Fibroblast of pulmonary artery (primary cell): ENCODE measurements around the gene TCTN3.

Source experiments
- DNase-seq: peaks from one replicate; pipeline ENCODE4 v3.0.0-alpha.2; 2010; ENCODE audit warnings: low read depth
- H3K4me3 ChIP-seq: replicated peaks from 2 replicates; pipeline ENCODE4 v1.5.1; 2011; ENCODE audit warnings: low read depth, mild to moderate bottlenecking, control low read depth, low read length, moderate library complexity
- TF ChIP-seq, protein P1 (sequence below): IDR thresholded peaks from 2 replicates; pipeline ENCODE4 v1.5.1; 2011; ENCODE audit warnings: mild to moderate bottlenecking, control low read depth, low read length, inconsistent platforms; ENCODE audit errors: missing control alignments

TCTN3 gene

GRCh38 chr10:95653895-95654294 lies 39.8 kb downstream of the TCTN3 start:
- H3K4me3 ChIP-seq: no peak overlapping the region
- TF ChIP-seq, protein P1, sequence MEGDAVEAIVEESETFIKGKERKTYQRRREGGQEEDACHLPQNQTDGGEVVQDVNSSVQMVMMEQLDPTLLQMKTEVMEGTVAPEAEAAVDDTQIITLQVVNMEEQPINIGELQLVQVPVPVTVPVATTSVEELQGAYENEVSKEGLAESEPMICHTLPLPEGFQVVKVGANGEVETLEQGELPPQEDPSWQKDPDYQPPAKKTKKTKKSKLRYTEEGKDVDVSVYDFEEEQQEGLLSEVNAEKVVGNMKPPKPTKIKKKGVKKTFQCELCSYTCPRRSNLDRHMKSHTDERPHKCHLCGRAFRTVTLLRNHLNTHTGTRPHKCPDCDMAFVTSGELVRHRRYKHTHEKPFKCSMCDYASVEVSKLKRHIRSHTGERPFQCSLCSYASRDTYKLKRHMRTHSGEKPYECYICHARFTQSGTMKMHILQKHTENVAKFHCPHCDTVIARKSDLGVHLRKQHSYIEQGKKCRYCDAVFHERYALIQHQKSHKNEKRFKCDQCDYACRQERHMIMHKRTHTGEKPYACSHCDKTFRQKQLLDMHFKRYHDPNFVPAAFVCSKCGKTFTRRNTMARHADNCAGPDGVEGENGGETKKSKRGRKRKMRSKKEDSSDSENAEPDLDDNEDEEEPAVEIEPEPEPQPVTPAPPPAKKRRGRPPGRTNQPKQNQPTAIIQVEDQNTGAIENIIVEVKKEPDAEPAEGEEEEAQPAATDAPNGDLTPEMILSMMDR: no peak
- no peak for DNase-seq

DNA sequence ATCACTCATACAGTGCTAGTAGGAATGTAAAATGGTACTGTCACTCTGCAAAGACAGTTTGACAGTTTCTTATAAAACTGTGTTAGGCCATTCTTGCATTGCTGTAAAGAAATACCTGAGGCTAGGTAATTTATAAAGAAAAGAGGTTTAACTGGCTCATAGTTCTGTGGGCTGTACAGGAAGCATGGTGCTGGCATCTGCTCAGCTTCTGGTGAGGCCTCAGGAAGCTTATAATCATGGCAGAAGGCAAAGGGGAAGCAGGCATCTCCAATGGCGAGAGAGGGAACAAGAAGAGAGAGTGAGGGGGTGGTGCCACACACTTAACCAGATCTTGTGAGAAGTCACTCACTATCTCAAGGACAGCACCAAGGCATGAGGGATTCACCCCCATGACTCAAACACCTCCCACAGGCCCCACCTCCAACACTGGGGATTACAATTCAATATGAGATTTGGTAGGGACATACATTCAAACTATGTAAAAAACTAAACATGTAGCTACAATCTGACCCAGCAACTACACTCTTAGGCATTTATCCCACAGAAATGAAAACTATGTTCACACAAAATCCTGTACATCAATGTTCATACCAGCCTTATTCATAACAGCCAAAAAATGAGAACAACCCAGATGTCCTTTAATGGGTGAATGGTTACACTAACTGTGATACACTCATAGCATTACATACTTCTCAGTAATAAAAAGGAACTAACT lies 42.2 kb downstream of the TCTN3 start:
- TF ChIP-seq, protein P1: no peak
- DNase-seq: no peak
- no peak overlapping the region for H3K4me3 ChIP-seq

DNA sequence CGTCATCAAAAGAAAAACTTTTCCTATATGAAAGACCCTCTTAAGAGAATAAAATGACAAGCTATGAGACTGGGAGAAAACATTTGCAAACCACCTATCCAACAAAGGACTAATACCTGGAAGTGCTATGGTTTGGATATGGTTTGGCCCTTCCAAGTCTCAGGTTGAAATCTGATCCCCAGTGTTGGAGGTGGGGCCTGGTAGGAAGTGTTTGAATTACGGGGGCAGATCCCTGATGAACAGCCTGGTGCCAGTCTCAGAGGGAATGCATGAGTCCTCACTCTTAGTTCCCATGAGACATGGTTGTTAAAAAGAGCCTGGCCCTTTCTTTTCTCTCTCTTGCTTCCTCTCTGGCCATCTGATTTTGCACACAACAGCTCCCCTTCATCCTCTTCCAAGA lies 43.5 kb downstream of the TCTN3 start:
- TF ChIP-seq, protein P1: no peak
- DNase-seq: no peak
- H3K4me3 ChIP-seq: no peak overlapping the region

DNA sequence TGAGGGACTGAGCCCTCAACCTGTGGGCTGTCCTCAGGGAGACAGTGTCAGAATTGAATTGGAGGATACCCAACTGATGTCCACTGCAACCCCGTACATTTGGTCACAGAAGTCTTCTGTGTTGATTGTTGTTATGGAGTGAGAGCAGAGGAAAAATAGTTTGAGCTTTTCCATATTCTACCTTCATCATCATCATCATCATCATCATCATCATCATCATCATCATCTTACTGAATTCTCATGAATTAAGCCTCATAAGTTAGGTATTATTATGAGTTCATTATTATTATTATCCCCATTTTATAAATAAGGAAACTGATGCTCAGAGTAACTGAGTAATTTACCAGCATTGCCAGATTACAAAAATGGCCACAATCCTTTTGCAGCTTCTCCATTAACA lies 45.6 kb downstream of the TCTN3 start:
- H3K4me3 ChIP-seq: no peak overlapping the region
- TF ChIP-seq, protein P1: no peak
- DNase-seq: no peak

DNA sequence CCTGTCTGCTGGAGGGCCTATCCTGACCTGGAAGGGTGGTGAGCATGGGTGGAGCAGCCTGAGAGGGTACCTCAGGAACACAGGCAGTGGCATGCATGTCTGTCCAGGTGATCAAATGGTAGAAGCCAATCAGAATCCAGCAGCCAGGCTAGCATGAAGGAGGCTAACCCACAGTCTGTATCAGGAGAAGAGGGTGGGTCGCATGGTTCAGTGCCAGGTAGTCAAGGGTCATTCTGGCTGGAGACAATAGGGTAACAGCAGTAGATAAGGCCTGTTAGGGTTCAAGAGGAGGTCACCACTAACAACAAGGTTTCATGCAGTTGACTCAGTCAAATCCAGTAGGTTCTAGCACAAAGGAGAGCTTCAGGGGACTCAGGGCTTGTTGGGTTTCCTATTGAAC lies 47.6 kb downstream of the TCTN3 start:
- TF ChIP-seq, protein P1: no peak
- no peak overlapping the region for H3K4me3 ChIP-seq
- no peak for DNase-seq

DNA sequence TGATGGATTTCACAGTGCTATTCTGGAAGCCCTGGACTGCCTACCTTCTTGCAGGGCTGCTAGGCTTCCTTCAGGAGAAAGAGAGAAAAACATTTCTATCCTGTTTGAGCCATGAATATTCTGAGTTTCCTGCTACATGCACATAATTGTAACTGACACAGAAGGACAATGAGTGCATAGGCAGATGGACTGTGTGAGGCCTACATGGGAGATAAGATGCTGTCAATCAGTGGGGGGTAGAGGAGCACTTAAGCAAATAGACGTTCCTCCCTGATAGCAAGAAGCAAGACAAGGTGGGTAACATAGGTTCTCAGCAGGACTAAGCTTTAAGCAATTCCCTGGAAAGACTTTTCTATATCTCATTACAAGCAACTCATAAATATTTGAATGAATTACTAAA lies 48.8 kb downstream of the TCTN3 start:
- H3K4me3 ChIP-seq: no peak overlapping the region
- DNase-seq: no peak
- TF ChIP-seq, protein P1: no peak

DNA sequence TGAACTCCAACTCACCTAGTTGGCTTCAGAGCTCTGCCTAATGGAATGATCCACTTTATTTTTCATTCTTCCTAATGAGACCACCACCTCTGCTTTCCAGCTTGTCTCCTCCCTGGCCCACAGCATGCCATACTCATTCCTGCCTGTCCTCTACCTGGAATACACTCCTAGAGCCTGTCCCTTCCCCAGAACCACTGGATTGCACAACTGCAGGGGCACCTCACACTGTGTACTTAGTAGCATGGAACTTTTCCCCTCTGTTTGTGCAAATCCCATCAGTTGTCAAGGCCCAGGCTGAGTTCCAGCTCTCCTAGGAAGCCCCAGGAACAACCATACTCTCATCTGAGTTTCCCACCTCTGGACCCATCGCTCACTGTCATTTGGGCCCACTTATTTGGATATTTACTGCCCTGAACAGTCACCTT lies 52.8 kb downstream of the TCTN3 start:
- DNase-seq: no peak
- TF ChIP-seq, protein P1: no peak
- H3K4me3 ChIP-seq: no peak overlapping the region
